CD4-positive, alpha-beta T cell treated with Interleukin-1 beta for 1 hour (primary cell): ENCODE data around the gene STRBP.
"Not testable (repeated sequence)": the region's sequence is repeated elsewhere in the genome, so short reads cannot be mapped to it uniquely, and the experiment has no call there.

Experiments
- DNase-seq, 2 donors: peaks; one replicate each; pipeline ENCODE4 v3.0.0-alpha.2; 2020 to 2022

Gene STRBP

GRCh38 chr9:123186029-123186428 lies 82.4 kb downstream of the STRBP start:
- DNase-seq = not testable (repeated sequence)

DNA sequence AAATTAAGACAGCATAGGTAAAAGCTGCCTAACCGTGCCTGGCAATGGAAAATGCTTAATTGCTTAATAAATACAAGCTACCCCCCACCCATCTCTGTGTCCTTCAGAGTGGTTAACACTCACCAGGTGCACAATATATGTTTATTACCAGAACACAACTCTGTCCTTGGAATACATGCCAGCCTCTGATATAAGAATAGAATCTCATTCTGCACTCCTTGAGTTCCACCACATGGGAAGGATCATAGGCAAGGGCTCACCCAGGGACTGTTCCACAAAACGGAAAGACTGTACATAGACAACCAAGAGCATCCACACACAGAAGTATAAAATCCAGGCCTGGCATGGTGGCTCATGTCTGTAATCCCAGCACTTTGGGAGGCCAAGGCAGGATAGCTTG lies 91.4 kb downstream of the STRBP start:
- no peak for DNase-seq

GRCh38 chr9:123175854-123176629 lies 92.3 kb downstream of the STRBP start:
- DNase-seq = no peak

GRCh38 chr9:123174887-123175518 lies 93.4 kb downstream of the STRBP start:
- no peak for DNase-seq

- no peak for DNase-seq
Observed at GRCh38 chr9:123174079-123174478, 94.3 kb downstream of the STRBP start.

DNA sequence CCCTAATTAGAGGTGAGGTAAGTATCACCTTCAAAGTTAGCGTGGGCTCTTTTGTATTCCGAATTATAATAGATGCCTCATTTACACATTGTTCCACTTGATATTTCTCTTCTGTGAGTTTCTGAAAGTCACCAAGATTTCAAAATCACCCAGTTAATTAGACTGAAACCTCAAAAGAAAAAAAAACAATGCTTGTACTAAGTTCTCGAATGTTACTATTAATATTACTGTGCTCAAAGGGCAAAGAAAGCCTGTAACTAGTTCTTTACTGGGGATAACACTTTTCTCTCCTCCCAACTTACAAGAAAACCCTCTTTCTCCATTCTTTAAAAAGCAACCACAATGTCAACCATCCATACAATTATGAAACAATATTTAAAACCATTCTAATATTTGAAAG lies 98.5 kb downstream of the STRBP start:
- no peak for DNase-seq

GRCh38 chr9:123168586-123168985 lies 99.8 kb downstream of the STRBP start:
- no peak for DNase-seq

DNA sequence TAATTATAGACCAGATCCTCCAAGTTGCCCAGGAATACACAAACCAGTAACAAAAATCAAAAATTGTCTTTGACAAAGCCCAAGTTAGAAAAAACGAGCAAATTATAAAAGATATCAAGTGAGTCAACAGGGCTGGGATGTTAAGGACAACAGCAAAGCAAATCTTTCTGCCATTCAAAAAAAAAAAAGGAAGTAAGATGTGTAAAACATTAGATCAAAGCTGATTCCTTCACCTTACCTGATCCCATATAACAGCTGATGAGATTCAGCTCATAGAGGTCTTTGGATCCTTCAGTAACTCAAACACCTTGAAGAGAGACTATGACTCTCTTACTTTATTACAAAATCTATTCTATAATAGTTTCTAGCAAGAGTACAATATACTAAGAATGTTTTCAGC lies 100.9 kb downstream of the STRBP start:
- DNase-seq = no peak

GRCh38 chr9:123165813-123166212 lies 102.6 kb downstream of the STRBP start:
- DNase-seq = no peak

DNA sequence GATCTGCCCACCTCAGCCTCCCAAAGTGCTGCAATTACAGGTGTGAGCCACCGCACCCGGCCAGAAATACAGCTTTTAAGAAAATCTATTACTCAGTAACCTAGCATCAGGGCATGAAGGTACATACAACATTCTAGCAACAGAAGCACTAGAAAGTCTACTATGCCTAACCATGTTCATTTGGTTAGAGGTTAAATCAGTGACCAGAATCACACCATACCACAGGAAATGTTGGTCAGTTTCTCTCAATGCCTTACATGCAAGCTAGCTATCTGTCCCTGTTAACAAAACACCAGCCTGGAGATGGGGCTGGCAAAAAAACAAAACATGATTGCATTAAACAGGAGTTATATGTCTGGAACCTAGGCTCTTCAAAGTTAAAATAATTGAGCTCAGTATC lies 104.1 kb downstream of the STRBP start:
- DNase-seq = no peak

- DNase-seq = no peak
Observed at GRCh38 chr9:123162791-123163345, 105.5 kb downstream of the STRBP start.

DNA sequence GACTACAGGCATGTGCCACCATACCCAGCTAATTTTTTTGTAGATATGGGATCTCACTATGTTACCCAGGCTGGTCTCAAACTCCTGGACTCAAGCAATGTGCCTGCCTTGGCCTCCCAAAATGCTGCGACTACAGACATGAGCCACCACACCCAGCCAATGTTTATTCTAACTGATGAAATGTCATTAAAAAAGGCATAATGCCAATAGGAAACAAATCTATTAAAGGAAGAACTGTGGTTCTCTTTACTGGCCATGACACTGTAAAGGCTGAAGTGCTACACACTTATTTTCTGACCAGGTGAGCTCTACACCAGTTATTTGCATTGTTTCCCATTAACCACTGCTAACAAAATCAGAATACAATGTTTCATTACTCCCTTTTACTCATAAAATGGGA lies 106.0 kb downstream of the STRBP start:
- DNase-seq = no peak

- no peak for DNase-seq
Observed at GRCh38 chr9:123157221-123157620, 111.2 kb downstream of the STRBP start.

GRCh38 chr9:123150708-123151503 lies 117.5 kb downstream of the STRBP start:
- no peak for DNase-seq

- DNase-seq = no peak
Observed at GRCh38 chr9:123149067-123149466, 119.3 kb downstream of the STRBP start.

- DNase-seq = no peak
Observed at GRCh38 chr9:123138163-123138562, 130.2 kb downstream of the STRBP start.

DNA sequence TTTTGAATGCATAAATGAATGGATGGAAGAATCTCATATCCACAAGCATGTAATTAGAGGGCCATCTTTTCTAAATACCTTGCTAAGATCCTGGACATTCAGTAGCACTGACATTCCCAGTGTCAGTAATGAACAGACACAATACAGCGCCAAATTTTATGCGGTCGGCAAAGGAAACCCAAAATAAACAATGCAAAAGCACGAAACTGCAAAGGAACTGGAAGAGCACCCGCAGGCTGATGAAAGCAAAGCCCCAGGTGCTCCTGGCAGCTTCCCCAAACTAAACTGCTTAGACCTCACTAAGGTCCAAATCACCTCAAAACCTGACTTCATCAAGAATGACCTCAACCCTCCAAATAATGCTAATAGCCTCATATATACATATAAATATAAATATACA lies 133.0 kb downstream of the STRBP start:
- DNase-seq = no peak

GRCh38 chr9:123132696-123133095 lies 135.7 kb downstream of the STRBP start:
- no peak for DNase-seq

DNA sequence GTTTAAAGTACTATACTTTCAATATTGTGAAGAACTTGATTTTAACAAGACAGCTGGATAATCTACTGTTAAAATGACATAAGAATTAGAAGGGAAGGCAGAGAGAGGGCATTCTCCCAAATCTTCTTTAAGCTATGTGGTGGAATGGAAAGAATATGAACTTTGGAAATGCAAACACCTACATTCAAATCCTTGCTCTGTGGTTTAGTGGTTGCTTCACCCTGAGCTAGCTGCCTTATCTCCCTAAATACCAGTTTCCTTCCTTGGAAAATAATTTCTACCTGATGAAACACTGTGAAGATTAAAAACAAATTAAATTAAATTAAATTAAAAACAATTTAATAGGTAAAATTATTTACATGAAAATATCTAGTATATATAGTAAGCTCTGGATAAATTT lies 136.4 kb downstream of the STRBP start:
- no peak for DNase-seq

- DNase-seq = no peak
Observed at GRCh38 chr9:123131258-123131657, 137.1 kb downstream of the STRBP start.

- no peak for DNase-seq
Observed at GRCh38 chr9:123129423-123129822, 139.0 kb downstream of the STRBP start.

DNA sequence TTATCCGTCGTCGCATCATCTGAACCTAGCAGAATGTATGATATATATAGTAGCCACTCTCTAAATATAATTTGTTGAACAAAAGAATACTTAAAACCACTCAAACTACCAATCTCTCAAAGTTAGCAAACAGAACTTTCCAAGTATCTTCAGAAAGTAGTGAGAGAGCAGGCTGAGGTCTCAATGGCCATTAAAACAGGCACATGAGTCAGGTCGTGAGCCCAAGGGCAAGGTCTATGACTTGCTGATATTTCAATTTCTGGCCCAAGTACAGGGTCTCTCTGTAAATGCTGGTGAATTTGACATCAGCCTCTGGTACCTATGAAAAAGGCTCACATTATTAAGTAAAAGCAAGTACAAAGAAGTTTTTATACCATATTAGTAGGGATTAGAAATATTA lies 139.8 kb downstream of the STRBP start:
- DNase-seq = no peak

DNA sequence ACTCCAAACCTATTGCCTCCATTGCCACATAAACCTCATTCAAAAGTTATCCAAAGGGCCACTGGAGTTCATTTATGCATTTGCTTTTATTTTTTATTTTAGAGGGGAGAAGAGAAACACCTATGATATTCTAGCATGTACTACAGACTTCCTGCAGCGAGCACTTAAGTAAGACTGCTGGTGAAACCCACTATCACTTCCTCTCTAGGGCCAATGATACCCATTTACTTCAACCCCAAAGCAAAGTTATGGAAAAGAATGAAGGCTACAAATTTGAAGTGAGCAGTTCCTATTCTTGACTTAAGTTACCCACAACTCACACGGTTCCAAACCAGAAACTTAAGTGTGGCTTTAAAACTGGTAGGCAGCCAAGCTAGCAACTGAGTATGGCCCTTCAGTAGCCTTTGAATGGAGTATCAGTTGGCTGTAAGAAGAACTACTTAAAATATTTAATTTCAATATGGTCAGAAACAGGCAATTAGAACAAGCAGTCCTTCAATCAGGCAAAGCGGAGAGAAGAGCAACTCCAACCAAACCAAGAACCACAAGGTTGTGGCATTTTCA lies 140.8 kb downstream of the STRBP start:
- no peak for DNase-seq
